ENCODE results near the gene ZC3HAV1L. TPM values are rescaled to one million over a fixed set of nuclear protein-coding genes. Genes with fewer than 3 reads are reported as not detected.

Gene ZC3HAV1L
- total RNA-seq, 1 experiment from 2014 or later, result 11.8 TPM

GRCh38 chr7:139059905-139060304 is 24.1 kb upstream of the ZC3HAV1L start:
- Histone ChIP-seq H3K27me3 (ENCODE audit: insufficient read depth, low read length) (no peaks in the 10 kb centered on the region), H3K36me3 (ENCODE audit: control insufficient read depth in 1 of 2, insufficient read depth in 2 of 2, low read length in 2 of 2) (peaks cover 18 to 19% of the 10 kb centered on the region in 2 experiments; a peak in 3 of 4 replicates), H3K27ac (ENCODE audit: low read depth, low read length) (no peak overlapping the region), H3K4me2 (ENCODE audit: low read length) (no peak overlapping the region), H2AFZ (ENCODE audit: low read depth, low read length, poor library complexity, severe bottlenecking) (no peak overlapping the region), H3K9me2 (ENCODE audit: insufficient read depth) (no peaks in the 10 kb centered on the region), H3K4me3 (replicated peaks in 1 of 2; ENCODE audit: low read depth in 1 of 2, low read length in 2 of 2) (no peak overlapping the region), H3K9me3 (ENCODE audit: control insufficient read depth in 1 of 2, insufficient read depth in 1 of 2, low read depth in 1 of 2, low read length in 2 of 2) (no peaks in the 10 kb centered on the region), H3K4me1 (ENCODE audit: control insufficient read depth in 1 of 2, insufficient read depth in 2 of 2, low read length in 2 of 2) (no peaks in the 10 kb centered on the region), H4K20me1 (ENCODE audit: insufficient read depth) (no peaks in the 10 kb centered on the region), H3K79me2 (ENCODE audit: insufficient read depth, low read length) (no peaks in the 10 kb centered on the region), H3K9ac (ENCODE audit: low read length) (no peak overlapping the region)
- BruUV-seq (replicated peaks), result no TSS peak
- TF ChIP-seq RAD21 (IDR thresholded peaks at IDR 0.05; ENCODE audit: low read depth) (no peak), ZFX (IDR thresholded peaks at IDR 0.05) (no peak), YY1 (IDR thresholded peaks at IDR 0.05; ENCODE audit: extremely low read depth, insufficient replicate concordance, low read depth, low read length) (no peak)
- RAD21 ChIA-PET (ENCODE audit: low non-redundant PET in 1 of 2, low total read pairs in 2 of 2, uncharacterized antibody in 2 of 2, unreplicated experiment in 2 of 2), result no interaction called here
- ATAC-seq (no peak), DNase-seq (ENCODE audit: low read depth, low spot score) (no peak)
- POLR2A ChIA-PET, result no interaction called here
- intact Hi-C loops (cut with micrococcal nuclease), result no loop called here
- CTCF ChIA-PET, result no interaction called here

- BruUV-seq (replicated peaks), result no TSS peak
- intact Hi-C loops (cut with micrococcal nuclease), result no loop called here
- no peak for TF ChIP-seq SIN3A (IDR thresholded peaks at IDR 0.05; ENCODE audit: low read depth)
- TF ChIP-seq CEBPB (IDR thresholded peaks at IDR 0.05; ENCODE audit: low read depth), result no peak
- TF ChIP-seq POLR2AphosphoS5 (IDR thresholded peaks at IDR 0.05; ENCODE audit: low read depth, low read length), result no peak
- TF ChIP-seq JUND (IDR thresholded peaks at IDR 0.05), result no peak
- no peak for TF ChIP-seq EZH2 (IDR thresholded peaks at IDR 0.05)
- TF ChIP-seq CTCF (IDR thresholded peaks at IDR 0.05 in 2 of 3, conservative IDR thresholded peaks at IDR 0.05 in 1 of 3; ENCODE audit: borderline replicate concordance in 1 of 3, insufficient read depth in 1 of 3, low read depth in 2 of 3, low read length in 2 of 3), result no peak
- TF ChIP-seq SRF (IDR thresholded peaks at IDR 0.05; ENCODE audit: low read depth), result no peak
- TF ChIP-seq CBX3 (IDR thresholded peaks at IDR 0.05; ENCODE audit: low read depth), result no peak
- TF ChIP-seq RAD21 (IDR thresholded peaks at IDR 0.05; ENCODE audit: low read depth), result no peak
- TF ChIP-seq YY1 (IDR thresholded peaks at IDR 0.05; ENCODE audit: extremely low read depth, insufficient replicate concordance, low read depth, low read length), result no peak
- no peak for TF ChIP-seq FOSL1 (IDR thresholded peaks at IDR 0.05; ENCODE audit: low read depth)
- no peak for TF ChIP-seq EZH2phosphoT487 (IDR thresholded peaks at IDR 0.05; ENCODE audit: borderline replicate concordance)
- no peak for TF ChIP-seq MAX (IDR thresholded peaks at IDR 0.05)
- no peak for TF ChIP-seq ATF3 (IDR thresholded peaks at IDR 0.05)
- TF ChIP-seq ZNF274 (IDR thresholded peaks at IDR 0.05; ENCODE audit: low read depth, low read length), result no peak
Observed at GRCh38 chr7:139058943-139059342, 23.1 kb upstream of the ZC3HAV1L start.

More at GRCh38 chr7:139058943-139059342, 23.1 kb upstream of the ZC3HAV1L start:
- ChIA-PET POLR2A (no interaction called here), CTCF (interaction anchor here (0.7 kb wide), 1 partner anchor 16 kb away, joined by 4 read pairs; no protein-coding TSS in a partner anchor), RAD21 (ENCODE audit: low non-redundant PET in 1 of 2, low total read pairs in 2 of 2, uncharacterized antibody in 2 of 2, unreplicated experiment in 2 of 2) (no interaction called here)
- no peaks in the 10 kb centered on the region for H3K27me3 ChIP-seq (ENCODE audit: insufficient read depth, low read length)
- H3K27ac ChIP-seq (ENCODE audit: low read depth, low read length), result no peak overlapping the region
- H3K4me1 ChIP-seq (ENCODE audit: control insufficient read depth in 1 of 2, insufficient read depth in 2 of 2, low read length in 2 of 2), result no peaks in the 10 kb centered on the region
- H3K9me2 ChIP-seq (ENCODE audit: insufficient read depth), result no peaks in the 10 kb centered on the region
- ATAC-seq, result no peak
- no peak overlapping the region for H3K9ac ChIP-seq (ENCODE audit: low read length)
- H3K36me3 ChIP-seq (ENCODE audit: control insufficient read depth in 1 of 2, insufficient read depth in 2 of 2, low read length in 2 of 2), result peaks cover 14 to 17% of the 10 kb centered on the region in 2 experiments; a peak in 3 of 4 replicates
- H2AFZ ChIP-seq (ENCODE audit: low read depth, low read length, poor library complexity, severe bottlenecking), result no peak overlapping the region
- H3K4me2 ChIP-seq (ENCODE audit: low read length), result no peak overlapping the region
- H3K9me3 ChIP-seq (ENCODE audit: control insufficient read depth in 1 of 2, insufficient read depth in 1 of 2, low read depth in 1 of 2, low read length in 2 of 2), result no peaks in the 10 kb centered on the region
- no peaks in the 10 kb centered on the region for H4K20me1 ChIP-seq (ENCODE audit: insufficient read depth)
- H3K79me2 ChIP-seq (ENCODE audit: insufficient read depth, low read length), result no peaks in the 10 kb centered on the region
- no peak overlapping the region for H3K4me3 ChIP-seq (replicated peaks in 1 of 2; ENCODE audit: low read depth in 1 of 2, low read length in 2 of 2)
- DNase-seq (ENCODE audit: low read depth, low spot score), result no peak
